ENCODE results near the gene YARS1. TPM values are rescaled to one million over a fixed set of nuclear protein-coding genes. Genes with fewer than 3 reads are reported as not detected.

Gene YARS1
- total RNA-seq, 3 donors from 2014 or later = 47.0 to 66.7 (median 54.8) TPM

DNA sequence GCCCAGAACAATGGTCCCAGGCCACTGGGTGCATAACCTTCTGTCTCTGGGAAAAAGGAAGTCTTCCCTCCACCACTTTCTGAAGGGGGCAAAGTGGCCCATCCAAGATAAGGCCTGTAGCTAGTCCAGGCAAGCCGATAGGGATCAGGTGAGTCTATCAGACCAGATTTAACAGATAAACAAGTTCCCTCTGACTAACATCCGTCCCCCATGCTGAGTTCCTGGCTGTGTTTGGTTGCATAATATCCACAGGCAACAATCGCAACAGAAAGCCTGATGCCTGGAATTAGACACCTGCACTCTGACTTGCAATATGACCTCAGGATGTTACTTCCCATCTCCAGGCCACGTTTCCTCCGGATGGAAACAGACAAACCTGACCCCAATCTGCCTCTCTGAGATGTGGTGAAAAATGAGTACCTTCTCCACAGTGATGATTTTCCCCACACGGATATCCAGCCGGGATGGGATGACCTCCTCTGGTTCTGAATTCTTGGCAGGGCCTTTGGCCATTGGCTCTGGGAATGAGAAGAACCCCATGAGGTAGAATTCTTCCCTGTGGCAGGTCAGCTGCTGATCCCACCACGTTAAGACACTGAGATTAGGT lies 36.4 kb downstream of the YARS1 start:
- no peak for DNase-seq
- ATAC-seq = no peak
- Histone ChIP-seq H3K36me3 (ENCODE audit: low read depth) (no peaks in the 10 kb centered on the region), H3K4me1 (ENCODE audit: low read depth) (no peaks in the 10 kb centered on the region), H3K9me3 (no peaks in the 10 kb centered on the region), H3K4me3 (no peak overlapping the region)
- no peak for TF ChIP-seq CTCF (IDR thresholded peaks at IDR 0.05)
- intact Hi-C loops (cut with DNase I, micrococcal nuclease) = no loop called here

- DNase-seq (no peak), ATAC-seq (peak; percentile 23)
- Histone ChIP-seq H3K4me1 (ENCODE audit: low read depth) (no peaks in the 10 kb centered on the region), H3K9me3 (no peaks in the 10 kb centered on the region), H3K36me3 (ENCODE audit: low read depth) (no peaks in the 10 kb centered on the region), H3K4me3 (no peak overlapping the region)
- intact Hi-C loops (cut with DNase I, micrococcal nuclease) = no loop called here
- no peak for TF ChIP-seq CTCF (IDR thresholded peaks at IDR 0.05)
Measured at GRCh38 chr1:32780005-32780404, 37.2 kb downstream of the YARS1 start.

DNA sequence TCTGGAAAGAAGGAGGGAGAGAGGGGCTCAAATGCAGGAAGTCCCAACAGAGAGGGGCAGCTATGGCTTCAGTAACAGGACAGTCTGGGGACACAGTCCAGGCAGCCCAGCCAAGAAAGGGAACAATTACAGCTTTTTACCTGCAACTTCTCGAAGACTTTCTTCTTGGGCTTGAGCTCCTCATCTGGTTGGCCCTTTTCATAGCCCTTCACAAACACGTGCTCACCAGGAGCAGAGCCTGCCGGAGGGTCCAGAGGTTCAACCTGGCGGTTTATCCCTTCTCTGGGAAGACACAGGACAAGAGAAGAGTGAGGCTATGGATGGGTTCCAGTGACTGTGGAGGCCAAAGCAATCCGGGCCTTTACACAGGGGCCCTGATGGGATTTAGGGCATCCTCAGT lies 37.9 kb downstream of the YARS1 start:
- DNase-seq (no peak), ATAC-seq (no peak)
- intact Hi-C loops (cut with DNase I, micrococcal nuclease) = no loop called here
- Histone ChIP-seq H3K36me3 (ENCODE audit: low read depth) (no peaks in the 10 kb centered on the region), H3K4me1 (ENCODE audit: low read depth) (no peaks in the 10 kb centered on the region), H3K4me3 (no peak overlapping the region), H3K9me3 (no peaks in the 10 kb centered on the region)
- TF ChIP-seq CTCF (IDR thresholded peaks at IDR 0.05) = no peak

DNA sequence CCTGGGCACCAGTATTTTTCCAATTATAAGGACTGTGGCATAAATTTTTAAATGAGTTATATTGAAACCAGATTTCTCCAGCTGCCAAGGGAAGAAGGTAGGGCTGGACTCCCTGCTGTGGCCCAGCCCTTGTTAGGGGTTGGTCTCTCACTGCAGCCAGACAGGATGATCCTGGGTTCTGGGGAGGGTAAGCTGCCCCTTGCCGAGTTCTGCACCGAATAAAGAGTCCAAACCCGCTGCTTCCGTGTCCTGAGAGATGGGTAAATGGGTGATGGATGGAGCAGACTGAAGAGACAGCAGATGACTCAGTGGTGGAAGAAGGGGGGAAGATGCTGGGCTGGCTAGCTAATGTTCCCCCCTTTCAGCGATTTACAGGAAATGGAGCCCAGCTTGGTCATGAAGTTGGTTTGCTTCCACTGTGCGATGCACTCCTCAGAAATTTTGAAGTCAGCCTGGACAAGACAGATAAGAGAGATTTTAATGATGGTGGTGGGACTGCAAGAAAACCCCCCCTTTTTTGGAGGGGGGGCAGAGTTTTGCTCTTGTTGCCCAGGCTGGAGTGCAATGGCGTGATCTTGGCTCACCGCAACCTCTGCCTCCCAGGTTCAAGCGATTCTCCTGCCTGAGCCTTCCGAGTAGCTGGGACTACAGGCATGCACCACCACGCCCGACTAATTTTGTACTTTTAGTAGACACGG lies 41.4 kb downstream of the YARS1 start:
- Histone ChIP-seq H3K4me3 (no peak overlapping the region), H3K9me3 (no peaks in the 10 kb centered on the region), H3K36me3 (ENCODE audit: low read depth) (no peaks in the 10 kb centered on the region), H3K4me1 (ENCODE audit: low read depth) (no peaks in the 10 kb centered on the region)
- intact Hi-C loops (cut with DNase I, micrococcal nuclease) = no loop called here
- DNase-seq = no peak
- ATAC-seq = no peak
- no peak for TF ChIP-seq CTCF (IDR thresholded peaks at IDR 0.05)

GRCh38 chr1:32774950-32775634 lies 42.1 kb downstream of the YARS1 start:
- Histone ChIP-seq H3K4me3 (no peak overlapping the region), H3K9me3 (no peaks in the 10 kb centered on the region), H3K36me3 (ENCODE audit: low read depth) (no peaks in the 10 kb centered on the region), H3K4me1 (ENCODE audit: low read depth) (no peaks in the 10 kb centered on the region)
- DNase-seq (no peak), ATAC-seq (no peak)
- intact Hi-C loops (cut with DNase I, micrococcal nuclease) = loop anchor here (5.0 kb wide), 2 partner anchors 58 to 63 kb away; no protein-coding TSS in a partner anchor
- TF ChIP-seq CTCF (IDR thresholded peaks at IDR 0.05) = no peak

Measured in mucosa of descending colon (tissue), 3 donors.